GM12878 (cell line): ENCODE measurements around the gene ZNFX1. TPM values are rescaled to one million over a fixed set of nuclear protein-coding genes. Genes with fewer than 3 reads are reported as not detected.
"Not testable (repeated sequence)": the region's sequence is repeated elsewhere in the genome, so short reads cannot be mapped to it uniquely, and the experiment has no call there.

Experiments used
- ATAC-seq: fragments of 200-7000 bp; cut with Tn5 transposase; 3 replicates; pipeline ENCODE4 v1.9.1; 2020; ENCODE audit warnings: mild to moderate bottlenecking, moderate library complexity
- BruUV-seq: library from RNA; stranded (reverse); fragments of 400-500 nt; replicated peaks from 2 replicates; lab custom pipeline; 2021; lab: Mats Ljungman, UMichigan
- CTCF ChIA-PET: fragments of 300-600 bp; sonication (Branson Sonifier 250); formaldehyde crosslinking; extraction: SDS; loops from one replicate; lab custom pipeline; 2021; ENCODE audit warnings: inconsistent platforms; lab: Yijun Ruan, JAX
- POLR2A ChIA-PET: fragments of 350-600 bp; formaldehyde crosslinking; extraction: SDS; loops from one replicate; lab custom pipeline; 2021; ENCODE audit warnings: inconsistent platforms; lab: Charles Lee
- RAD21 ChIA-PET: fragments of 300-600 bp; sonication (Branson Sonifier 250); formaldehyde crosslinking; loops from one replicate; lab custom pipeline; 2023; ENCODE audit warnings: antibody characterized with exemption; ENCODE audit not compliant: unreplicated experiment; lab: Charles Lee
- SMC1A ChIA-PET: fragments of 300-600 bp; sonication (Branson Sonifier 250); formaldehyde crosslinking; loops from one replicate; lab custom pipeline; 2023; ENCODE audit not compliant: unreplicated experiment, uncharacterized antibody; lab: Charles Lee
- DNase-seq: peaks from one replicate; pipeline ENCODE4 v3.0.0-alpha.2; 2011; ENCODE audit warnings: low read depth, low spot score
- FAIRE-seq: peaks from 3 replicates; lab custom pipeline; 2011; peaks lifted over from hg19 to GRCh38; lab: Jason Lieb, UNC
- H2AFZ ChIP-seq: 2 replicates; pipeline ENCODE4 v1.6.0; 2011; ENCODE audit warnings: low read depth, low read length, control low read depth; ENCODE audit not compliant: control insufficient read depth
- H3K27ac ChIP-seq: 2 replicates; pipeline ENCODE4 v1.5.1; 2011; ENCODE audit warnings: control low read depth; ENCODE audit not compliant: control insufficient read depth, insufficient read depth
- H3K27me3 ChIP-seq, 2 experiments: replicated peaks in 1 of 2; 2 replicates each; pipeline versions ENCODE4 v1.6.0 to v1.6.1; 2011; ENCODE audit warnings: low read length in 1 of 2; ENCODE audit not compliant: control insufficient read depth in 2 of 2, insufficient read depth in 2 of 2
- H3K36me3 ChIP-seq, 2 experiments: 2 replicates each; pipeline ENCODE4 v1.5.1; 2011; ENCODE audit warnings: low read length in 1 of 2; ENCODE audit not compliant: control insufficient read depth in 2 of 2, insufficient read depth in 2 of 2
- H3K4me1 ChIP-seq: 2 replicates; pipeline ENCODE4 v1.6.1; 2011; ENCODE audit warnings: mild to moderate bottlenecking, low read length, moderate library complexity, mixed read lengths; ENCODE audit not compliant: control insufficient read depth, insufficient read depth
- H3K4me2 ChIP-seq: 2 replicates; pipeline ENCODE4 v1.6.0; 2011; ENCODE audit warnings: control low read depth; ENCODE audit not compliant: control insufficient read depth, insufficient read depth
- H3K4me3 ChIP-seq: fragments of 200-600 bp; sonication (generic); 2 replicates; pipeline ENCODE4 v1.5.1; 2016
- H3K79me2 ChIP-seq: 2 replicates; pipeline ENCODE4 v1.6.0; 2011; ENCODE audit warnings: low read length; ENCODE audit not compliant: control insufficient read depth, insufficient read depth
- H3K9ac ChIP-seq: 2 replicates; pipeline ENCODE4 v1.8.0; 2011; ENCODE audit warnings: low read length, control low read depth, mixed read lengths; ENCODE audit not compliant: control insufficient read depth, insufficient read depth
- H3K9me3 ChIP-seq: replicated peaks from 3 replicates; pipeline ENCODE4 v1.5.1; 2011; ENCODE audit warnings: mild to moderate bottlenecking, low read length; ENCODE audit not compliant: control insufficient read depth, insufficient read depth
- H4K20me1 ChIP-seq: 2 replicates; pipeline ENCODE4 v1.6.0; 2011; ENCODE audit not compliant: control insufficient read depth, insufficient read depth
- ATF3 ChIP-seq: IDR thresholded peaks from 2 replicates; pipeline ENCODE4 v1.6.1; 2011; ENCODE audit warnings: low read depth, mild to moderate bottlenecking, low read length, moderate library complexity, borderline replicate concordance; ENCODE audit errors: extremely low read depth
- CBX5 ChIP-seq: sonication (generic); IDR thresholded peaks from 2 replicates; pipeline ENCODE4 v1.6.1; 2016; ENCODE audit warnings: low read depth, moderate library complexity, mild to moderate bottlenecking, inconsistent platforms
- JUNB ChIP-seq: IDR thresholded peaks from 2 replicates; pipeline ENCODE4 v1.6.1; 2016; ENCODE audit warnings: antibody characterized with exemption, mild to moderate bottlenecking
- PML ChIP-seq: IDR thresholded peaks from 2 replicates; pipeline ENCODE4 v1.6.1; 2012; ENCODE audit warnings: low read length, inconsistent platforms
- SP1 ChIP-seq: IDR thresholded peaks from one replicate; pipeline ENCODE4 v1.6.1; 2011; ENCODE audit warnings: low read depth, low read length
- WGBS: methylation state at CpG from one replicate; pipeline ENCODE4 v1.1.6; 2016; ENCODE audit warnings: low lambda C conversion rate; ENCODE audit not compliant: insufficient replicate concordance, insufficient coverage; ENCODE audit errors: missing lambda C conversion rate; 5-methylcytosine and 5-hydroxymethylcytosine counted together
- in situ Hi-C: fragments of 300-500 bp; cut with MboI; formaldehyde crosslinking; loops from 9 replicates; pipeline ENCODE4 v1.14.3; 2018; ENCODE audit warnings: mixed read lengths
- intact Hi-C: fragments of 100-400 bp; cut with micrococcal nuclease; formaldehyde crosslinking; loops from one replicate; pipeline ENCODE4 v1.14.2; 2022; ENCODE audit not compliant: unreplicated experiment
- polyA plus RNA-seq, 11 experiments: library from polyadenylated mRNA; depleted of rRNA in 4 of 11; unstranded in 6 of 11; stranded (reverse) in 5 of 11; fragments of >200 nt; fragmentation: Nextera tagmentation in 4 of 11; fragmentation: Illumina TruSeq in 1 of 11; extraction: Ambion mirVana in 4 of 11; extraction: Trizol in 1 of 11; gene quantifications; 1 replicate in 1 of 11; 2 replicates in 10 of 11; pipeline versions ENCODE4 v1.2.1 to v1.2.3, GENCODE V29; 2011 to 2016; ENCODE audit warnings: inconsistent platforms in 2 of 11, missing spikeins in 2 of 11, low read depth in 1 of 11
- total RNA-seq, 4 experiments: library from RNA; depleted of rRNA in 3 of 4; stranded (reverse); fragments of >200 nt in 3 of 4; fragmentation: Illumina TruSeq in 1 of 4; extraction: Trizol in 1 of 4; gene quantifications; 2 replicates each; pipeline versions ENCODE4 v1.2.1 to v1.2.3, GENCODE V29; 2013 to 2021

Gene ZNFX1
- total and polyA plus RNA-seq, 10 of the 15 experiments (the other 5 are each of a cell fraction or from before 2014, with no cell fraction given): 7.4 to 31.5 (median 25.6) TPM

- H3K9me3 ChIP-seq, H3K9ac ChIP-seq, H4K20me1 ChIP-seq, RAD21 ChIA-PET, H3K4me1 ChIP-seq, DNase-seq, H2AFZ ChIP-seq, in situ Hi-C loops, intact Hi-C loops, CTCF ChIA-PET, BruUV-seq, SMC1A ChIA-PET, H3K27ac ChIP-seq, POLR2A ChIA-PET, ATAC-seq, H3K4me2 ChIP-seq, H3K27me3 ChIP-seq, FAIRE-seq, H3K4me3 ChIP-seq, H3K79me2 ChIP-seq: not testable (repeated sequence)
- WGBS: 98% methylated on average over 16 of the region's 16 CpGs
- H3K36me3 ChIP-seq: peaks cover 8 to 18% of the 10 kb centered on the region in 2 experiments
Measured at GRCh38 chr20:49294002-49294654, 16.3 kb upstream of the ZNFX1 start.

- Histone ChIP-seq H4K20me1 (no peaks in the 10 kb centered on the region; the same call in 1 of the 2 replicates), H3K79me2 (peaks cover 5% of the 10 kb centered on the region; the same call in 1 of the 2 replicates), H3K4me3 (no peak overlapping the region), H3K9ac (no peak overlapping the region), H3K9me3 (no peaks in the 10 kb centered on the region; the same call in 2 of the 3 replicates), H3K4me1 (peaks cover 2% of the 10 kb centered on the region; the same call in 1 of the 2 replicates), H3K27me3 (no peaks in the 10 kb centered on the region), H3K27ac (no peak overlapping the region), H2AFZ (no peak overlapping the region), H3K36me3 (peaks cover 13 to 22% of the 10 kb centered on the region in 2 experiments), H3K4me2 (no peak overlapping the region)
- in situ Hi-C loops: no loop called here
- intact Hi-C loops: no loop called here
- WGBS: 92% methylated on average over 6 of the region's 6 CpGs
- ChIA-PET CTCF (no interaction called here), RAD21 (no interaction called here), SMC1A (no interaction called here), POLR2A (interaction anchor here (1.1 kb wide), 1 partner anchor 12 kb away, joined by 5 read pairs; no protein-coding TSS in a partner anchor)
- TF ChIP-seq ATF3 (no peak), JUNB (no peak), CBX5 (no peak), SP1 (no peak), PML (no peak)
- no peak for DNase-seq
- no peak for ATAC-seq
- no peak for FAIRE-seq
- BruUV-seq: no TSS peak
Measured at GRCh38 chr20:49293122-49293521, 15.3 kb upstream of the ZNFX1 start.
